AG20443 (cell line): Measurements from ENCODE around the gene PHACTR3.
A peak's percentile ranks its signal among the peaks of the same experiment; 100 is the strongest.
"Not testable (repeated sequence)": the region's sequence is repeated elsewhere in the genome, so short reads cannot be mapped to it uniquely, and the experiment has no call there.

Source experiments
- DNase-seq: peaks from one replicate; pipeline ENCODE4 v3.0.0; 2012; ENCODE audit warnings: low spot score, mixed read lengths

The PHACTR3 gene

DNA sequence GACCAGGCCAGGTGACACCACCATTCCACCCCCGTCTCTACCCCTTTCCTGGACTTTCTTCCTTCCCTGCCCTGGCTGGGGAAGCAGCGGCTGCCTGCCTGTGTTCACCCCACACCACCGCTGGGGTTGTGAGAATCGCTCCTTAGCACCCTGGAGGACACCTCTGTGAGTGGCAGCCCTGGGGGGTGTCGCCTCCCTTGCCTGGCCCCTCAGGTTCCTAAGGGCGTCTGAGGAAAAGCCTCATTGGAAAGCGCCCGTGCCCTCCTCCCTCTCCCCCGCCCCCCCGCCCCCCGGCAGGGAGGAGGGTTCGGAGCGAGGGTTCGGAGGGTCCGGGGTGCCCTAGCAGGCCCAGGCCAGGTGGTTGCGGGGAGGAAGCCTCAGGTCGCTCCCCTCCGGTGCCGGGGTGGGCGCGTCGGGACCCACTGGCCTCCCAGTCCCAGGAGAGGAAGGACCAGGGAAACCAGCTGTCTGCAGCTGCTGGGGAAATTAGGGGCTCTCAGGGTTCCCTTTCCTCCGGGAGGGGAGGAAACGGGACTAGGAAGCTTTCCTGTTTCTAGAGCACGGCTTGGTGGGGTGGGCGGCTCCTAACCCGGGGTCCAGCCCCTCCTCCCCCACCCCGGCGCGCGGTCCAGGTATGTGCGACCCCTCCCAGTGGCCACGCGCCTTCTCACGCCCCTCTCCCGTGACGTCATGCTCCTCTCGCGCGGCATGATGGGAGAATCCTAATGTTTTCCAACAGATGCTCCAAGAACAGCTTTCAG lies at the start of gene PHACTR3:
TSS of gene PHACTR3 (plus strand) at position 760 of the 761 bp plus-strand sequence. CDS start 475 bp downstream, outside the sequence.
- no peak for DNase-seq

DNA sequence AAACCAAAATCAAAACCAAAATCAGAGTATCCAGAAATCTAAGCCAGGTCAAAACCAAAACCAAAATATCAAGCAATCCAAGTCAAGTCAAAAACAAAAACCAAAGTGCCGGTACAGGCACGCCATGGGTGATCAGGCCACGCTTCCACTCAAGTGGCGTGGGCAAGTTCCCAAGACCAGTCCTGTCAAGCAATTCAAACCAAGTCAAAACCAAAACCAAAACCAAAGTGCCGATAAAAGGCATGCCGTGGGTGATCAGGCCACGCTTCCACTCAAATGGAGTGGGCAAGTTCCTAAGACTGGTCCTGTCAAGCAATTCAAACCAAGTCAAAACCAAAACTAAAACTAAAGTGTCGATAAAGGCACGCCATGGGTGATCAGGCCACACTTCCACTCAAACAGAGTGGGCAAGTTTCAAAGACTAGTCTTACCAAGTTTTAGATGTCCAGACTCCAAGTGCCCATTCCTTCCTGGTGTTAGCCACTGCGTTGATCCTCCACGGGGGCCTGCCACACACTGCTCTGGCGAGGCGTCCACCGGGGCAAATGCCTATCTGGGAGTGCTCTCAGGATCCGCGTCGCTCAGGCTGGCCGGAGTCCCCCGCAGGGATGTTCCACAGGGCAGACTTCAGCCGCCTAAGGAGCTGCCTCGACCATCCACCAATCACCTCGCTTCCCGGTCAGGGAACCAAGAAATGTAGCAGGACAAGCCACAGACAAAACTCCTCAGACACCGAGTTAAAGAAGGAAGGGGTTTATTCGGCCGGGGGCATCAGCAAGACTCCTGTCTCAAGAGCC lies 46.4 kb upstream of the PHACTR3 start:
- DNase-seq, result not testable (repeated sequence)

DNA sequence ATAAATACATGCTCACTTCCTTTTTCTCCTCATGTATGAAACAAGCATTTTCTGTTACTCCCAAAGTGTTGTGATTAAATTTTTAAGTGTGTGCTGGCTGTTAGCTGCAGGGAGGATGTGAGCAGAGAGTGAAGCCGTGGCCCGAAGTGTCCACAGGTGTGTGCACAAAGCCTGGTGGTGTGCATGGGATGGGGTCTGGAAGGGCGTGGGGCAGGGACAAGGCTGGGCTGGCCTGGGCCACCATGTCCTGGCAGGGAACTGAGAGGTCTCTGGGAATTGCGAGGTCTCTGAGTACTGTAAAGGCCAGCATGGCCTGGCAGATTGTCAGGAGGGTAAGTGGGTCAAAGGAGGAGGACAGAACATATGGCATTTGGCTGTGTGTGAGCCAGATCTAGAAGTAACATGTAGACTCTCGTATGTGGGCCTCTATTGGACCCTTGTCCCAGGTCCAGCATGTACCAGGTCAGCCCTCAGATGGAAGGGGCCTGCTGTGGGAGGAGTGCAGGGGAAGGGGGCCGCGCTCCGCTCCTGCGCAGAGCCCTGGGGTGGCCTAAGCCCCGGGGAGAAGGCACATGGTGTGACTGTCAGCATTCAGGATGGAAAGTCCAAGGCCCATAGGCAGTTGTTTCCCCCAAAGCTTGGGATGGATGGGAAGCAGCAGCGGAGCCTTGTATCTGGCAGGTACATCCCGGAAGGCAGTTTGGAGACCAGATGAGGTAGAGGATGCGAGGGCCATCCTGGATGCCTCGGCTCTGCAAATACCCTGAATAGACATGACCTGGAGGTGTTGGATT lies 45.1 kb upstream of the PHACTR3 start:
- DNase-seq, result no peak

DNA sequence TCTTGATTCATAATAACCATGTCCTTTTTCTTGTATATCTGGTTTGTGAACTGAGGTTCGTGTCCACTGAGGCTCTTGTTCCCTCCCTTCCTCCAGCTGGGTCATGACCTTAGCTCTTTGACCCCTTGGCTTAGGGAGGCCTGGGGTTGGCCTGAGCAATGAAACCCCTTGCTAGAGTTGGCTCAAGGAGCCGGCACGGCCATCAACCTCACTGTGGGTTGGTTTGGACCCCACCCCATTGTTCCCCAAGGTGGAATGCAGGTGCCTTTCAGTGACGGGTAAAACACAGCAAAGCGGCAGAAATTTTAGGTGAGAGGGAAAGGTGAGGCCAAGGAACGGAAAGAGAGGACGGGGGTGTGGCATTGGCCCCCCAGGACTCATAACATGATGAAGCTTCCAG lies 44.5 kb upstream of the PHACTR3 start:
- DNase-seq, result no peak

DNA sequence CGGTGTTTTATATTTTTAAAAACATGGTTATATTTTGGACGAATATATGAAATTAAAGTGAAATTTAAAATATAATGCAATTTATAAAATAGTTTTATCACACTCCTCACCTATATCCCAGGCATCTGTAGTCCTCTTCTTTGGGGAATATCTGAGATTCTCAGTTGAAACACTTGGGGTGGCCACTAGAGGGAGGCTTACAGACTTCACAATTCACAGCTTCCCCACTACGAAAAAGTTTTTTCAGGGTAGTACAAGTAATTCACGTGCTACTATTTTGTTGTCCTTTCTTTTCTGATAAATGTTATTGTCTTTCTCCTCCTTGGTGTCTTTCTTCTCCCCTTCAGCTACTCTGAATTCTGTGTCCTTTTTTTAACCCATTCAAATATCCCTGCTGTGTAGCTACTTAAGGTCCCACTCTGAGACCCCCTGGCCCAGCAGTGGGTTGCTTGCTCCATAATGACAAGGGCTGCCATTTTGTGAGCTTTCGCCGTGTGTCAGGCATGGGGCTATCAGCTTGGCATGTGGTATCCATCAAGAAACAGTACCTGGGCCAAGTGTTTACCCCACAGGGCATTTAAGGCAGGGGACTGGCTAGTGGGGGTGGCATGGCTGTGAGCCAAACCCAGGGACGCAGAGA lies 43.6 kb upstream of the PHACTR3 start:
- DNase-seq, result peak; percentile 84

DNA sequence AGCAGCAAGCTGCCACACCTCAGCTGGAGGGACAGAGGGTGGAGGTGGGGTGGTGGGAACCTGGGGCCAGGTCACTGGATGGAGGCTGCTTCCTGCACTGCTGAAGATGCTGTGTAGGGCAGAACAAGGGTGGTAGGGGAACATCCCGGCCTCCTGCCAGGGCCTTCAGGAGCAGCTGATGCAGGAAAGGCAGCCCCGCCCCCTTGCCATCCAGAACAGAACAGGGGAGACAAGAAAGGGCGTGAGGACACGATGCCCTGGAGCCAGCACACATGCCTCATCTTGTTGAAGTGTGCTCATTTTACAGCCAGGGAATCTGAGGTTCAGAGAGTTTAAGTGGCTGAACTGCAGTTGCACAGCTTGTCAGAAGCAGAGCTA lies 43.1 kb upstream of the PHACTR3 start:
- DNase-seq, result peak; percentile 8

DNA sequence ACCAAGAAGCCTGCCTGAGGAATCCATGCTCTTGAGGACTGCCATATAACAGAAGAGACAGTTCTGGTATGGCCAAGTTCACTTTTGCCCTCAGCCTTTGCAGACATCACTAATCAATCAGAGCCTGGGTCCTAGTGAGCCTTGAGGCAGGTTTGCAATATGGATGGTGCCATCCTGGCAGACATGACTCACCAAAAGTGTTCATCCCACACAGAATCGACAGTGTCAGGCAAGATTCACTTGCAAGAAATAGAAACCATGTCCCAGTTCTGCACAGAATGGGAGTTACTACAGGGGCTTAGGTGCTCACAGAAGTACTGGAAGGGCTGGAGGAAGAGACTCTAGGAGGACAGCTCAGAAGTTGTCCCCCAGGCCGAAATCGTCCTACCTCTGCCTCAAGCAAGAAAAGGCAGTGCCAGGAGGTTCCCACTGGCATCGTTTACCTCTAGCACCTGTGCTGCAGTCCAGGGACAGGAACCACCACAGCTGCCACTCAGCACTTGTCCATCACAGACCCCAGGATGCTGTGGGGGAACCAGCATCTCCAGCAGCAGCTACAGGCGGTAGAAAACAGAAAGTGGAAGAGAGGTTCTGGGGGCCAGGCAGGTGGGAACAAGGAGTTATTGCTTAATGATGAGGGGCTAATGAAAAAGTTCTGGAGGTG lies 42.6 kb upstream of the PHACTR3 start:
- peak; percentile 11 for DNase-seq

DNA sequence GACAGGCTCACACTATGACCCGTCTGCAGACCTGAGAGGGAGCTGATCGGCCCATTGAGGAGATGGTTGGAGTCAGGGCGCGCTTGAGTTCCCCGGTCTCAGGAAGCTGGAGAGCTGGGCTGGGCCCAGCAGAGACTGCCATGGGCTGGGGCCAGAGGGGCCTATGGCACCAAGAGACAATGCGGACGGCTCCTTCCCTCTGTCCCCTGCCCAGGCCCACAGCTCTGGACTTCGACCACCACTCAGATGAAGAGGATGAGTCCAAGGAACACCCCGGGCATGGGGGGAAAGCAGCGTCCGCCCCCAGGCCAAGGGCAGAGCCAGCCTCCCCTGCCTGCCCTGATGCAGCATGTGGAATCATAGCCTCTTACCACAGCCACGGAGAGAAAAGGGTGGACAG lies 40.2 kb upstream of the PHACTR3 start:
- peak; percentile 6 for DNase-seq

DNA sequence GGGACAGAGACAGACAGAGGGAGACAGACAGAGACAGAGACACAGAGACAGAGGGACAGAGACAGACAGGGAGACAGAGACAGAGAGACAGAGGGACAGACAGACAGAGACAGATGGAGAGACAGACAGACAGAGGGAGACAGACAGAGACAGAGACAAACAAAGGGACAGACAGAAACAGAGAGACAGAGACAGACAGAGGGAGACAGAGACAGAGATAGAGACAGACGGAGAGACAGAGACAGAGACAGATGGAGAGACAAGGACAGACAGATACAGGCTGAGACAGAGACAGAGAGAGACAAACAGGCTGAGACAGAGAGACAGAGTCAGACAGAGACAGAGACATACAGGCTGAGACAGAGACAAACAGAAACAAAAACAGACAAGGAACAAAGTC lies 39.4 kb upstream of the PHACTR3 start:
- no peak for DNase-seq

DNA sequence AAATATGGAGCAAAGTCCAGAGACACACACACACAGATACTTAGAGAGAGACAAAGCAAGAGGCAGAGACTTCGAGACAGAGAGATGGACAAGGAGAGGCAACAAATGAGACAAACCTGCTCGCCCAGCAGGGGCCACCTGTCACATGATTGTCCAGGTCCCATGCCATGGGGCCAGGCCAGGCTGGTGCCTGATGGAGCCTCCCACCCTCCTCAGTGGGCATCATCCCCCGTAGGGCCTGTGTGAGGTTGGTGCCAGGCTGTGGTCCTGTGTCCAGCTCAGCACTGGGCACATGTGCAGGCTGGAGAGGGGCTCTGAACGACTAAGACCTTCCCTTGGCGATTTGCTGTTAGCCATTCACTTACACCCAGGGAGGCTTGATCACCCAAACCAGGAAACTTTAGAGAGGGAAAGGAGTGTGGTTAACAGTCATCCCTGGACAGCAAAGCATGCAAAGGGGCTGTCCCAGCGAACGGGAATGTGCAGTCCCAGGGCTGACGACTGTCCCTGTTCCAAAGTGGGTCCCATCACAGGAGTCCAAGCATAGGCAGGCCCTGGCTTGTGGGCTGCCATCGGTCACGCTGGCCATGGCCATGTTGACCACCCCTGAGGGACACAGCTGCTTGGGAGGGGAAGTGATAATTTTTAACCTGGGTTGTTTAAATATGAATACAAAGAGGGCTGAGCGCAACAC lies 38.4 kb upstream of the PHACTR3 start:
- DNase-seq, result peak; percentile 5

DNA sequence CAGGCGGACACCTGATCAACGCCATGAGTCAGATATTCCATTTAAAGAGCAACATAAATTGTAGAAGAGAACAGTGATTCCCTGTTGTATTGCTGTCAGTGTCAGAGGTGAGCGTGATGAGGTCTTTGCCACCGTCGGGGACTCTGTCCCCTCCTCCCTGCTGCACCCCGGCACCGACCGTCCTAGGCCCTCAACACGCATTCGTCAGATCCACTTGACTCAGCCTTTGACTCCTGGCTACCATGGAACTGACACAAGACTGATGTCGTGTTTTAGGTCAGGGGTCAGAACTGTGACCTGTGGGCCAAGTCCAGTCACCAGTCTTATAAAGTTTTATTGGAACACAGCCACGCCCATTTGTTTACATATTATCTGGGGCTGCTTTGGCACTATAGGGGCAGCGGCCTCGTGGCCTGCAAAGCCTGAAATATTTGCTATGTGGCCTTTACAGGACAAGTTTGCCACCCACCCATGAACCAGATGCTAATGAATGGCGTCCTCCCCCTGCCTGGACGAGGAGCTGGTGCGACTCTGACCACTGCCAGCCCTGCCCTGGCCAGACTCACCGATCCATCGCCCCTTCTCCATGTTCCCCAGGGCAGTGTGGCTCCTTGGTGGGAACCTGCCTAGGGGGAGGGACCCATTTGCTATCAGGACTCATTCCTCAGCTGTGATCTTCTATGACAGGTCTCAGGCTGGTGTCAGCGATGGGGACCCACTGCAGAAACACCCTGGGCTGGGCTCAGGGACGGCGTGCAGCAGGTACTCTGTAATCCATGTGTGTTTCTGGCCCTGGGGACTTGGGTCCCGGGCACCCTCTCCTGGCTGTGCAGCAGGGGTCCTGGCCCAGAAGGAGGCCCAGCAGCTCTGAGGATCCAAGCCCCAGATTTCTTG lies 37.5 kb upstream of the PHACTR3 start:
- DNase-seq, result no peak

DNA sequence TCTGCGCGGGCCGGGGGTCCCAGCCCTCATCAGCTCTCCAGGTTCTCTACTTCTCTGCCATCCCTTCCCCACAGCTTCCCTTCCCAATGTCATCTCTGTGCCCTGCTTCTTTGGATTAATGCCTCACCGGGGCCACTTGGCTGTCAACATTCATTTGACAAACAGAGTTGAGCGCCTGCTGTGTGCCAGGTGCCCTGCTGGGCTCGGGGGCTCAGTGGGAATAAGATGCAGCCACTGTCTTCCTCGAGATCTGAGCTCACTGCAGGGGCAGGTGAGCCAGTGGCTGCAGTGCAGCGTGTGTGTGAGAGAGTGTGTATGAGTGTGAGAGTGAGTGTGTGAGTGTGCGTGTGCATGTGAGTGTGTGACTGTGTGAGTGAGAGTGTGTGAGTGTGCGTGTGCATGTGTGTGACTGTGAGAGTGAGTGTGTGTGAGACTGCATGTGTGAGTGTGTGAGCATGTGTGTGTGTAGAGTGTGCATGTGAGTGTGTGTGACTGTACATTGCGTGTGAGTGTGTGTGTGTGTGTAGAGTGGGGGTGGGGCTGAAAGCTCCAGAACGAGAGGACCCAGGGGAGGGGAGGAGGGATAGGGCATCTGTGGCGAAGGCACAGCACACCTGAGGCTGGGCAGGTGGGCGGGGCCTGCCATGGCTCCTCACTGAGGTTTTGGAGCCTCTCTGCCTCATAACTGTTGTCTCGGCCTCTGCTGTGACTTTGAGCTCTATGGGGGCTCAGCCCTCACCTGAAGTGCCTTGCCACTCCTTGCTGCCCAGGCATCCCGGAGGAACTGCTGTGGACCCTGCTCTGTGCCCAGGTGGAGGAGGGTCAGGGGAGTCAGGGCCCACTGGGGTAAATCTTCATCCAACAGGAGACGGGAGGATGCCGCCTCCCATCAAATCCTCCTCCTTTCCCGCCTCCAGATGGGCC lies 36.5 kb upstream of the PHACTR3 start:
- DNase-seq, result no peak

DNA sequence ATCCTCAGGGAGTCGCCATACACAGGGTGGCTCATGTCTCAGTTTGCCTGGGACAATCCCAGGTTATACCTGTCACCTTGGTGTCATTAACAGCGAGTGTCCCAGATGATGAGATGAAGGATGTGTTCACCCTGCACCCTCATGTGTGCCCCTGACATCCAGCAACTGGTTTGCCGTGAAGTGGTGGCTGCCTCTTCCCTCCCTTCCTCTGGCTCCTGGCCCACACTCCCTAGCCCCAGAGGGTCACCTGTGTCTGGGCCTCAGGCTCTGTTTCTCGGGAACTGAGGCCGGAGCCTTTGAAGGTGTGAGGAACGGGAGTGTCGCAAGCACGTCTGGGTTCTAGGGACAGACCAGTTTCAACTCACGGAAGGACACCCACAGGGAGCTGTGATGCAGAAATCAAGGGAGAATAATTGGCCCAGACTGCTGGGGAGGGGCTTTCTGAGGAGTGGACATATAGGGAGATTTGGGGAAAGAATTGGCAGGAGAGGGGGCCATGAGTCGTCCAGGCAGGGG lies 35.8 kb upstream of the PHACTR3 start:
- DNase-seq, result no peak

DNA sequence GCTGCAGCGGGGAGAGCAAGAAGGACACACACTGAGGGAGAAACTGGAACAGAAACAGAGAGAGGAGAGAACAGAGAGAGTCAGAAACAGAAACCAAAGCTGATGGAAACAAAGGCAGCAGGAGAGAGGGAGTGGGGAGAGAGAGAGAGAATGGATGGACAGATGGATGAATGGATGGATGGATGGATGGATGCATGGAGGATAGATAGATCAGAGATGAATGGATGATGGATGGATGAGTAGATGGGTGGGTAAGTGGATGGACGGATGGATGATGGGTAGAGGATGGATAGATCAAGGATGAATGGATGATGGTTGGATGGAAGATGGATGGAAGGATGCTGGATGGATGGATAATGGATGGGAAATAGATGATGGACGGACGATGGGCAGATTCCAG lies 35.0 kb upstream of the PHACTR3 start:
- no peak for DNase-seq

DNA sequence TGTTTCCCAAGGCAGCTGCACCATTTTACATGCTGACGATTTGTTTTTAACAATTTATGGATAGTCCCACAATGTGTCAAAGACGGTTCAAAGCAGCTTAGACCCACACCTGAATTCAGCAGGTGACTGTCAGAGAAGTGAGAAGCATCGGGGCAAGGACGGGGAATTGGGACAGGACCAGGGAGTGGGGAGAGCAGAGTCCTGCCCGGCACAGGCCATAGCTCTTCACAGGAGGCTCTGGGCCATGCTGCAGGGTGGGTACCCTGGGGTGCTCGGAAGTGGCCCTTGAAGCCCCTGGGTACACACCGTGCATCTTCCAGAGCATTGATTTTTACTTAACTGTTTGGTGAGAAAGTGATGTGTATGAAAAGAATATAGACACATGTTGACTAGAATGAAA lies 33.2 kb upstream of the PHACTR3 start:
- DNase-seq, result no peak

DNA sequence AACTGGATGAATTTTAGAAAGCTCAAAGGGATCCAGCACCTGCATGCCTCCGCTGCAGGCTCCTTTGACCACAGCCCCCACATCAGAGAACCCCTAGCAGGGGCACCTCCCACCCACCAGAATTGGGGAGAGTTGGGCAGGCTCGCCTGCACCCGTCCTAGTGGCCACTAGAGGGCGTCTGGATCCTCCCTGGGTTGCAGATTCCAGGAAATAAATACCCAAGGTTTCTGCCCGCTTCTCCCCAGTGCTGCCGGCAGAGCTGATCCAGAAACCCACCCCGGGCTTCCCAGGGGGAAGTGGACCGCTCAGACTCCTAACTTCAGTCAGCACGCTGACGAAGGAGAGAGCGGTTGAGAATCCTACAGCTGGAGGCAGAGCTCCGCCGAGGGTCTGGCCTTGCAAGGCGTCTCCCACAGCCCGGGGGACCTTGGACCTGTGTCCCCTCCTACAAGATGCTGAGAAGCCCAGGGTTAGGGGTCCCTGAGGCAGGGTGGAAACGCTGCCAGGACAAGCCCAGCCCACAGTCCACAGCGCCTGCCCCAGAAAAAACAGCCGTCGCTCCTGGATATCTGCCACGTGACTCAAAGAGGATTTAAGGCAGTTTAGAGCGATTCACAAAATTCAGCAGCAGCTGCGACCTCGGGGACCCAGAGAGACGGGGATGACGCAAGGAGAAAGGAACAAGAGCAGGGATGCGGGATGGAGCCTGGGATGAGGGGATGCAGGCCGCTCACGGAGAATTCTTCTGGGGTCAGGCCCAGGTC lies 32.6 kb upstream of the PHACTR3 start:
- DNase-seq, result peak; percentile 90

DNA sequence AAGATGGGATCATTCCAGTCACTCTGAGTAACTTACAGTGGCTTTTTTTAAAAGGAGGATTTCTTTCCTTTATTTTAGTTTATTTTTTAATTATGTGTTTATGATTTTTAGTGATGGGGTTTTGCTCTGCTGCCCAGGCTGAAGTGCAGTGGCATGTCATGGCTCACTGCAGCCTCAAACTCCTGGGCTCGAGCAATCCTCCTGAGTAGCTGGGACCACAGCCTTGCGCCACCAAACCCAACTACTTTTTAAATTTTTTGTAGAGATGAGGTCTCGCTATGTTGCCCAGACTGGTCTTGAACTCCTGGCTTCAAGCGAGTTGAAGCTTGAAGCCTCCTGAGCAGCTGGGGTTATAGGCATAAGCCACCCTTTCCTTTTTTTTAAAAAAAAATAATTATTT lies 31.8 kb upstream of the PHACTR3 start:
- no peak for DNase-seq

DNA sequence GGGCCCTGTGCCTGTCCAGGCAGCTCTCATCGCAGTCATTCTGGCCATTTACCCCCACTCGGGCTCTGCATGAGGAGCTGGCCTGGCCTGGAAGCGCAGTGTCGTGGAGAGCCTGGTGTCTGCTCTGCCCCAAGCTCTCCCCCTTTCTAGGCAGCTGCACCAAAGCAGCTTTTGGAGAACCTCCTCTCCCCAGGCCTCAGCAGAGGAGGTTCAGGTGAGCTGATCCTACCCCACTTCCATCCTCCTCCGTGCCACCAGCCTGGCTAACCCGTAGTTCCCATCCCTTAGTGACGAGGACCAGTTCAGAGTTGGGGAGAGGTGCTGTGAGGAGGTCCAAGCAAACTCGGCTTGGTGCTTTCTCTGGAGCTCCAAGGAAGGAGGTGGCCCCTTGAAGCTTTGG lies 30.5 kb upstream of the PHACTR3 start:
- DNase-seq, result peak; percentile 1
